Stomach smooth muscle (tissue), 2 donors: ENCODE results near the gene REG3A.

Experiments used
- H3K27ac ChIP-seq: one replicate; pipeline ENCODE4 v1.7.0; 2013; ENCODE audit warnings: mild to moderate bottlenecking, low read length, inconsistent platforms
- H3K27me3 ChIP-seq, 2 donors: one replicate each; pipeline ENCODE4 v1.7.0; 2013; ENCODE audit warnings: low read length in 2 of 2; ENCODE audit not compliant: insufficient read depth in 2 of 2, control insufficient read depth in 1 of 2
- H3K36me3 ChIP-seq, 2 donors: one replicate each; pipeline ENCODE4 v1.7.0; 2013; ENCODE audit warnings: low read length in 2 of 2; ENCODE audit not compliant: control insufficient read depth in 2 of 2, insufficient read depth in 2 of 2
- H3K4me1 ChIP-seq: one replicate; pipeline ENCODE4 v1.7.0; 2013; ENCODE audit warnings: low read length; ENCODE audit not compliant: control insufficient read depth, insufficient read depth
- H3K4me3 ChIP-seq, 2 donors: one replicate each; pipeline ENCODE4 v1.7.0; 2013; ENCODE audit warnings: low read length in 2 of 2
- H3K9ac ChIP-seq, 2 donors: one replicate each; pipeline ENCODE4 v1.7.0; 2013; ENCODE audit warnings: low read length in 2 of 2, mild to moderate bottlenecking in 1 of 2
- H3K9me3 ChIP-seq, 2 donors: one replicate each; pipeline ENCODE4 v1.7.0; 2013; ENCODE audit warnings: low read length in 2 of 2; ENCODE audit not compliant: control insufficient read depth in 2 of 2
- donor health status: healthy.
- donor health status: Pancreatic carcinoma.

The REG3A gene

DNA sequence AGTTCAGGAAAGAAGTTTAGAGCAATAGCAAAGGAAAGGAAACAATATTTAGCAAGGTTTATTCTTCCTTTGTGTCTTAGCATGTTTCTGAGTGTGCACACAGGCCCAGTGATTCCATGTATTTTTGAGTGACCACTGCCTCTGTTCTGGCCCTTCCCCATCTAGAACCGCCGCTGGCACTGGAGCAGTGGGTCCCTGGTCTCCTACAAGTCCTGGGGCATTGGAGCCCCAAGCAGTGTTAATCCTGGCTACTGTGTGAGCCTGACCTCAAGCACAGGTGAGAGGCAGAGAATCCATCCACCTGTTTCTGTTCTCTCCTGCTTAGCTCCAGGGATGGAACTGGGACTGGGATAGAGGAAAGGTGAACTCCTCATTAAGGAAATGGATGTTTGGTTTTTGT, 36.9 kb downstream of the REG3A start:
- H3K4me1 ChIP-seq: no peaks in the 10 kb centered on the region
- no peak overlapping the region for H3K9ac ChIP-seq
- no peak overlapping the region for H3K4me3 ChIP-seq
- no peaks in the 10 kb centered on the region for H3K27me3 ChIP-seq
- H3K27ac ChIP-seq: no peak overlapping the region
- no peaks in the 10 kb centered on the region for H3K36me3 ChIP-seq
- H3K9me3 ChIP-seq: no peaks in the 10 kb centered on the region

DNA sequence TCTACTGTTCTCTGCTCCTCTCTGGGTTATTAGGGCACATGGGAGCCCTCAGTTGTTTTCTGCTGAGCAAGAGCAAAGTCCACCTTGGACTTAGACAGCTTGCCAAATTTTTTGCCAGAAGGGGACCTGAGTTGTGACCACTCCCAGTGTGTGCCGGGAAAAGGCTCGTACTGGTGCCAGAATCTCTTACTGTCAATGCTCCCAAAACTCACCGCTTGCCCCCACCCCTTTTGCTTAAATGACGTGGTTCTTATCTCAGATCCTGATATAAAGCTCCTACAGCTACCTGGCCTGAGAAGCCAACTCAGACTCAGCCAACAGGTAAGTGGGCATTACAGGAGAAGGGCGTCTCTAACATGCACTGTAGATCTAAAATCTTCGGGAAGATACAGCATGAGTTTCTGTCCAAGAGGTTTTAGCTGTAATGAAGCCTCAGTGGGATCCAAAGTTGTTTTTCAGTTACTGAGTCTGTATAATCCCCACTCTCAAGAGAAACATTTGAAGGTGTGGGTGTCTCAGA, 39.3 kb downstream of the REG3A start, which contains the start of gene REG1A:
REG1A (plus strand) TSS at position 295 of the 520 bp plus-strand sequence. CDS start 374 bp downstream, outside the sequence.
- Histone ChIP-seq H3K9ac (no peak within 1 kb of the TSS), H3K27me3 (no peaks in the 10 kb centered on the region), H3K4me1 (no peaks in the 10 kb centered on the region), H3K36me3 (no peaks in the 10 kb centered on the region), H3K27ac (no peak within 1 kb of the TSS), H3K4me3 (no peak within 1 kb of the TSS), H3K9me3 (no peaks in the 10 kb centered on the region)

DNA sequence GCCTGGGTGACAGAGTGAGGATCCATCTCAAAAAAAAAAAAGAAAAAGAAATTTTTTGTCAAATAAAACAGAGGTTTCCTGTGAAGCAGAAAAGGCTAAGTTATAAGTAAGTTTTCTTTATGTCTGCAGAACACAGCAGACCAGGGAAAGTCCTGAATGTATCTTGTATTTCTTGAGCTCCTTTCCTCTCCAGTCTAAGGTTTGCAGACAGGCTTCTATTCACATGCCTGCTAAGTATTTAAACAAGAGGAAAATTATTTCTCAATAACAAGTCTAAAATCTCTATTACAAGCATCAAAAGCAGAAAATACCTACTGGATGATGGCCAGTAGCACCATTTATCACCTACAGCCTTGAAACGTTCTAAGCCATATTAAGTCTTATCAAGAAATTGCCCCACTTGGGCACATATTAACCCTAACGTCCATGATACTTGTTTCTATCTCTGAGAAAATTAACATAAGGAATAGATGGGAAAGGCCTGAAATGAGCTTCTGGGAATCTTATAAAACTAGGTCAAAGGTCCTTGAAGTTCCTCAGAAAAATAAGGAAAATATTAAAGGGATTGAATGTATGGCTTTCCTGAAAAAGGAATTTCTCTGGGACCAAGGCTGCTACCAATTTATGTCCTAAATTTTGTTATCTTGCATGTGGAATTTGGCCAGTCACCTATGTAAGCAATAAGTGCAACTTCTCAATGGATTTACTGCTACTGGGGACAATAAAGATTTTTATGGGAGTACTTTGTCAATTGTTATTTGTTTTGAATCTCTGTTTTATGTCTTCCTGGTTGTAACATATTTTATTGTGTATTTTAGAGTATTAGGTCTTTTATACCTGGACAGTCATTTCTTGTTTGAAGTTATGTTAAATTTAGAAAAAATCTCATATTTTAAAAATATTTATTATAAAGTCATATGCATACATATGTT, 42.3 kb downstream of the REG3A start:
- no peak overlapping the region for H3K4me3 ChIP-seq
- no peak overlapping the region for H3K27ac ChIP-seq
- no peaks in the 10 kb centered on the region for H3K27me3 ChIP-seq

DNA sequence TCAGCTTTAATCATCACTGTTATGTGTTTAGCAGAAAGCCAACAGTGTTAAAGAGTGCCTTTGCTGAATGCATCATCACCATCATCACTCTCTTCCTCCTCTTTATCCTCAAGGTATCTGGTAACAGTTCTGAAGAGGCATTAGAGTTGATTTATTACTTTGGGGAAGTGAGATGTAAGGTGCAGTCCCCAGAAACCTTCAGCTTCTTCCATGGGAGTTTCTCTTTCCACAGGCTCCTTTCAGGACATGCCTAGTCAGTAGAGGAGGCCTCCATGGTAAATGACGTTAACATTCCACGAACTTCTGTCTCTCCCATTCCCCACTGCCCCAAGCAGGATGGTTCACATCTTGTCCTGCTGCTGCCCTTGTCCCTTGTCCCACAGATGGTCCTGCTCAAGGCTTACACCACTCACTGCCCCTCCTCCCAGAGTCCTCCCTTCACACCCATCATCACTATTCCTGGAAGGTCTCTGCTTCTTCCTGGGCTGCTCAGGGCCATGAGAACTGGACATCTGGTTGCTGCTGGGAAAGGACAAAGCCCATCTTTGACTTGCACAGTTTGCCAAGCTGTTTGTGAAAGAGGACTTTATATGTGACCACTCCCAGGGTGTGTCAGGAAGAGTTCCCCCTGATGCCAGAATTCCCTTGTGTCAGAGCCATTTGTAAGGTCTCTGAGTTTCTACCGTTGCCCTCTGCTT, 44.6 kb downstream of the REG3A start:
- Histone ChIP-seq H3K9me3 (no peaks in the 10 kb centered on the region), H3K27me3 (no peaks in the 10 kb centered on the region), H3K9ac (no peak overlapping the region), H3K36me3 (no peaks in the 10 kb centered on the region), H3K4me1 (no peaks in the 10 kb centered on the region), H3K4me3 (no peak overlapping the region), H3K27ac (no peak overlapping the region)

More for the DNA sequence above, 42.3 kb downstream of the REG3A start:
- no peaks in the 10 kb centered on the region for H3K9me3 ChIP-seq
- no peaks in the 10 kb centered on the region for H3K36me3 ChIP-seq
- no peaks in the 10 kb centered on the region for H3K4me1 ChIP-seq
- no peak overlapping the region for H3K9ac ChIP-seq

DNA sequence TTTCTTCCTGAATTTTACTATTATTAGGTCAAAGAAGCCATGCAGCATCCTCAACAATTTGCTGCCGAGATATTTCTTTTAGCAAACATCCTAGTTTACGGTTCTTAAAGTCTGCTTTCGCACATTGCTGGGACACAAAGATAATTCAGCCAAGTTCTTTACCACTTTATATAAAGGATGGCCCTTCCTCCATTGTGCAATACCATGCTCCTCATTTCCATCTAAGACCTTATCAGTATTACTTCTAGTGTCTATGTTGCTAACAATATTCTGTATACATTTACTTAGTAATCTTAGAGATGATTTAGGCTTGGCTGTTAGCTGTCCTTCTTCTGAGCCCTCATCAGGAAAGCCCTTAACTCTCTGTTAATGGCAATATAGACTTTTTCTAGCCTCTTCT, 47.3 kb downstream of the REG3A start:
- no peak overlapping the region for H3K9ac ChIP-seq
- no peak overlapping the region for H3K27ac ChIP-seq
- H3K36me3 ChIP-seq: no peaks in the 10 kb centered on the region
- H3K9me3 ChIP-seq: no peaks in the 10 kb centered on the region
- no peaks in the 10 kb centered on the region for H3K4me1 ChIP-seq
- H3K4me3 ChIP-seq: no peak overlapping the region
- H3K27me3 ChIP-seq: no peaks in the 10 kb centered on the region
